Measurements from ENCODE around the gene NOSTRIN. TPM values are rescaled to one million over a fixed set of nuclear protein-coding genes. Genes with fewer than 3 reads are reported as not detected.
"Not testable (repeated sequence)": the region's sequence is repeated elsewhere in the genome, so short reads cannot be mapped to it uniquely, and the experiment has no call there.

NOSTRIN gene
- total RNA-seq, 1 experiment from 2014 or later, result 0.68 TPM

GRCh38 chr2:168855601-168856000 lies 53.2 kb downstream of the NOSTRIN start:
- H3K27ac ChIP-seq, result no peak overlapping the region
- BruUV-seq (replicated peaks), result no TSS peak
- ChIA-PET CTCF (no interaction called here), POLR2A (ENCODE audit: unreplicated experiment) (no interaction called here)
- H3K79me2 ChIP-seq (ENCODE audit: low read depth), result no peaks in the 10 kb centered on the region
- no peaks in the 10 kb centered on the region for H3K27me3 ChIP-seq (ENCODE audit: insufficient read depth, low read depth)
- no peak overlapping the region for H3K4me2 ChIP-seq
- H3K4me1 ChIP-seq (replicated peaks; ENCODE audit: insufficient read depth), result no peaks in the 10 kb centered on the region
- TF ChIP-seq EZH2 (IDR thresholded peaks at IDR 0.05; ENCODE audit: low read depth) (no peak), CTCF (conservative IDR thresholded peaks at IDR 0.05) (no peak)
- H2AFZ ChIP-seq, result no peak overlapping the region
- H3K36me3 ChIP-seq (ENCODE audit: low read depth), result no peaks in the 10 kb centered on the region
- H3K9me2 ChIP-seq (ENCODE audit: insufficient read depth), result no peaks in the 10 kb centered on the region
- H3K4me3 ChIP-seq, result no peak overlapping the region
- DNase-seq, result no peak
- no peaks in the 10 kb centered on the region for H3F3A ChIP-seq (ENCODE audit: insufficient read depth, low read depth)
- no peaks in the 10 kb centered on the region for H4K20me1 ChIP-seq (ENCODE audit: insufficient read depth)
- intact Hi-C loops (cut with micrococcal nuclease; ENCODE audit: unreplicated experiment), result no loop called here
- no peaks in the 10 kb centered on the region for H3K9me3 ChIP-seq (ENCODE audit: insufficient read depth, low read depth)

- Histone ChIP-seq H4K20me1 (ENCODE audit: insufficient read depth) (no peaks in the 10 kb centered on the region), H3K9me3 (ENCODE audit: insufficient read depth, low read depth) (no peaks in the 10 kb centered on the region), H3K9me2 (ENCODE audit: insufficient read depth) (no peaks in the 10 kb centered on the region), H3K27ac (no peak overlapping the region), H3K79me2 (ENCODE audit: low read depth) (no peaks in the 10 kb centered on the region), H3K4me3 (no peak overlapping the region), H3K4me1 (replicated peaks; ENCODE audit: insufficient read depth) (no peaks in the 10 kb centered on the region), H3K27me3 (ENCODE audit: insufficient read depth, low read depth) (no peaks in the 10 kb centered on the region), H2AFZ (no peak overlapping the region), H3K4me2 (no peak overlapping the region), H3F3A (ENCODE audit: insufficient read depth, low read depth) (no peaks in the 10 kb centered on the region), H3K36me3 (ENCODE audit: low read depth) (no peaks in the 10 kb centered on the region)
- POLR2A ChIA-PET (ENCODE audit: unreplicated experiment), result no interaction called here
- CTCF ChIA-PET, result no interaction called here
- TF ChIP-seq EZH2 (IDR thresholded peaks at IDR 0.05; ENCODE audit: low read depth), result no peak
- no peak for TF ChIP-seq CTCF (conservative IDR thresholded peaks at IDR 0.05)
- no TSS peak for BruUV-seq (replicated peaks)
- no peak for DNase-seq
- intact Hi-C loops (cut with micrococcal nuclease; ENCODE audit: unreplicated experiment), result no loop called here
Observed at GRCh38 chr2:168858146-168858545, 55.7 kb downstream of the NOSTRIN start.

- H4K20me1 ChIP-seq (ENCODE audit: insufficient read depth); CTCF ChIA-PET; H3F3A ChIP-seq (ENCODE audit: insufficient read depth, low read depth); H3K4me1 ChIP-seq (replicated peaks; ENCODE audit: insufficient read depth); H3K4me2 ChIP-seq; H3K9me2 ChIP-seq (ENCODE audit: insufficient read depth); BruUV-seq (replicated peaks); H2AFZ ChIP-seq; H3K79me2 ChIP-seq (ENCODE audit: low read depth); H3K36me3 ChIP-seq (ENCODE audit: low read depth); H3K27ac ChIP-seq; intact Hi-C loops (cut with micrococcal nuclease; ENCODE audit: unreplicated experiment); DNase-seq; H3K27me3 ChIP-seq (ENCODE audit: insufficient read depth, low read depth); POLR2A ChIA-PET (ENCODE audit: unreplicated experiment); H3K4me3 ChIP-seq; H3K9me3 ChIP-seq (ENCODE audit: insufficient read depth, low read depth): not testable (repeated sequence)
Observed at GRCh38 chr2:168867164-168867563, 64.7 kb downstream of the NOSTRIN start.

GRCh38 chr2:168870369-168870768 lies 67.9 kb downstream of the NOSTRIN start:
- DNase-seq; CTCF ChIA-PET; H3K27me3 ChIP-seq (ENCODE audit: insufficient read depth, low read depth); H2AFZ ChIP-seq; H4K20me1 ChIP-seq (ENCODE audit: insufficient read depth); H3K9me2 ChIP-seq (ENCODE audit: insufficient read depth); H3K36me3 ChIP-seq (ENCODE audit: low read depth); BruUV-seq (replicated peaks); H3K4me1 ChIP-seq (replicated peaks; ENCODE audit: insufficient read depth); H3K4me3 ChIP-seq; H3K79me2 ChIP-seq (ENCODE audit: low read depth); H3F3A ChIP-seq (ENCODE audit: insufficient read depth, low read depth); H3K9me3 ChIP-seq (ENCODE audit: insufficient read depth, low read depth); POLR2A ChIA-PET (ENCODE audit: unreplicated experiment); H3K4me2 ChIP-seq; H3K27ac ChIP-seq; intact Hi-C loops (cut with micrococcal nuclease; ENCODE audit: unreplicated experiment): not testable (repeated sequence)

GRCh38 chr2:168870824-168871223 lies 68.4 kb downstream of the NOSTRIN start:
- H3K4me2 ChIP-seq; intact Hi-C loops (cut with micrococcal nuclease; ENCODE audit: unreplicated experiment); H3K4me1 ChIP-seq (replicated peaks; ENCODE audit: insufficient read depth); H3K36me3 ChIP-seq (ENCODE audit: low read depth); H3K4me3 ChIP-seq; BruUV-seq (replicated peaks); CTCF ChIA-PET; H3K9me2 ChIP-seq (ENCODE audit: insufficient read depth); H3F3A ChIP-seq (ENCODE audit: insufficient read depth, low read depth); H2AFZ ChIP-seq; H3K27me3 ChIP-seq (ENCODE audit: insufficient read depth, low read depth); POLR2A ChIA-PET (ENCODE audit: unreplicated experiment); H3K9me3 ChIP-seq (ENCODE audit: insufficient read depth, low read depth); H4K20me1 ChIP-seq (ENCODE audit: insufficient read depth); DNase-seq; H3K79me2 ChIP-seq (ENCODE audit: low read depth); H3K27ac ChIP-seq: not testable (repeated sequence)
